T-helper 1 cell (primary cell): ENCODE measurements around the gene DSCAM.

Experiments
- DNase-seq, 5 donors: peaks; one replicate each; pipeline ENCODE4 v3.0.0-alpha.2; 2012 to 2020

The DSCAM gene

GRCh38 chr21:40840401-40841125, 6.4 kb downstream of the DSCAM start:
- DNase-seq: no peak

GRCh38 chr21:40839521-40839920, 7.4 kb downstream of the DSCAM start:
- no peak for DNase-seq

- no peak for DNase-seq
Observed at GRCh38 chr21:40837456-40837855, 9.5 kb downstream of the DSCAM start.

- no peak for DNase-seq
Observed at GRCh38 chr21:40835184-40835694, 11.7 kb downstream of the DSCAM start.

GRCh38 chr21:40833184-40833583, 13.8 kb downstream of the DSCAM start:
- DNase-seq: no peak

- DNase-seq: no peak
Observed at GRCh38 chr21:40832316-40832715, 14.6 kb downstream of the DSCAM start.

GRCh38 chr21:40830836-40831235, 16.1 kb downstream of the DSCAM start:
- DNase-seq: no peak

GRCh38 chr21:40829791-40830190, 17.2 kb downstream of the DSCAM start:
- no peak for DNase-seq

- no peak for DNase-seq
Observed at GRCh38 chr21:40829308-40829707, 17.6 kb downstream of the DSCAM start.

GRCh38 chr21:40827509-40827908, 19.4 kb downstream of the DSCAM start:
- DNase-seq: no peak

GRCh38 chr21:40819071-40819900, 27.7 kb downstream of the DSCAM start:
- no peak for DNase-seq

- DNase-seq: no peak
Observed at GRCh38 chr21:40813918-40814317, 33.0 kb downstream of the DSCAM start.

GRCh38 chr21:40809673-40810197, 37.2 kb downstream of the DSCAM start:
- no peak for DNase-seq

- DNase-seq: no peak
Observed at GRCh38 chr21:40803101-40803500, 43.9 kb downstream of the DSCAM start.

- no peak for DNase-seq
Observed at GRCh38 chr21:40800126-40800525, 46.8 kb downstream of the DSCAM start.

- no peak for DNase-seq
Observed at GRCh38 chr21:40797891-40798290, 49.1 kb downstream of the DSCAM start.

- no peak for DNase-seq
Observed at GRCh38 chr21:40797410-40797809, 49.5 kb downstream of the DSCAM start.

GRCh38 chr21:40796464-40796863, 50.5 kb downstream of the DSCAM start:
- DNase-seq: no peak

GRCh38 chr21:40795313-40795712, 51.6 kb downstream of the DSCAM start:
- DNase-seq: no peak

GRCh38 chr21:40792691-40793456, 54.1 kb downstream of the DSCAM start:
- no peak for DNase-seq

GRCh38 chr21:40788635-40789034, 58.3 kb downstream of the DSCAM start:
- DNase-seq: no peak

- no peak for DNase-seq
Observed at GRCh38 chr21:40783404-40783803, 63.6 kb downstream of the DSCAM start.
